ENCODE results near the gene PDE8A.

The PDE8A gene

GRCh38 chr15:85031944-85032558 lies 50.4 kb downstream of the PDE8A start:
- DNase-seq (ENCODE audit: low read depth in 2 of 2), result no peak

GRCh38 chr15:85033148-85033547 lies 51.5 kb downstream of the PDE8A start:
- DNase-seq (ENCODE audit: low read depth in 2 of 2), result no peak

- no peak for DNase-seq (ENCODE audit: low read depth in 2 of 2)
Observed at GRCh38 chr15:85034276-85034675, 52.6 kb downstream of the PDE8A start.

- DNase-seq (ENCODE audit: low read depth in 2 of 2), result no peak
Observed at GRCh38 chr15:85035980-85036379, 54.3 kb downstream of the PDE8A start.

GRCh38 chr15:85036716-85037115 lies 55.1 kb downstream of the PDE8A start:
- no peak for DNase-seq (ENCODE audit: low read depth in 2 of 2)

GRCh38 chr15:85037641-85038040 lies 56.0 kb downstream of the PDE8A start:
- no peak for DNase-seq (ENCODE audit: low read depth in 2 of 2)

- DNase-seq (ENCODE audit: low read depth in 2 of 2), result no peak
Observed at GRCh38 chr15:85041230-85041629, 59.6 kb downstream of the PDE8A start.

- DNase-seq (ENCODE audit: low read depth in 2 of 2), result peak in 1 of 2 donors; percentile 13
Observed at GRCh38 chr15:85044251-85044853, 62.7 kb downstream of the PDE8A start.

- DNase-seq (ENCODE audit: low read depth in 2 of 2), result no peak
Observed at GRCh38 chr15:85044894-85045293, 63.2 kb downstream of the PDE8A start.

GRCh38 chr15:85045615-85046014 lies 64.0 kb downstream of the PDE8A start:
- DNase-seq (ENCODE audit: low read depth in 2 of 2), result no peak

GRCh38 chr15:85047271-85047948 lies 65.8 kb downstream of the PDE8A start:
- no peak for DNase-seq (ENCODE audit: low read depth in 2 of 2)

- DNase-seq (ENCODE audit: low read depth in 2 of 2), result no peak
Observed at GRCh38 chr15:85048430-85048829, 66.8 kb downstream of the PDE8A start.

- DNase-seq (ENCODE audit: low read depth in 2 of 2), result no peak
Observed at GRCh38 chr15:85049805-85050204, 68.1 kb downstream of the PDE8A start.

- no peak for DNase-seq (ENCODE audit: low read depth in 2 of 2)
Observed at GRCh38 chr15:85059734-85060133, 78.1 kb downstream of the PDE8A start.

GRCh38 chr15:85062560-85062959 lies 80.9 kb downstream of the PDE8A start:
- DNase-seq (ENCODE audit: low read depth in 2 of 2), result no peak

- DNase-seq (ENCODE audit: low read depth in 2 of 2), result no peak
Observed at GRCh38 chr15:85063088-85063487, 81.4 kb downstream of the PDE8A start.

- DNase-seq (ENCODE audit: low read depth in 2 of 2), result no peak
Observed at GRCh38 chr15:85063522-85064079, 81.9 kb downstream of the PDE8A start.

GRCh38 chr15:85064710-85065109 lies 83.1 kb downstream of the PDE8A start:
- DNase-seq (ENCODE audit: low read depth in 2 of 2), result no peak

GRCh38 chr15:85071061-85071460 lies 89.4 kb downstream of the PDE8A start:
- no peak for DNase-seq (ENCODE audit: low read depth in 2 of 2)

- no peak for DNase-seq (ENCODE audit: low read depth in 2 of 2)
Observed at GRCh38 chr15:85071504-85071903, 89.8 kb downstream of the PDE8A start.

GRCh38 chr15:85072917-85073316 lies 91.3 kb downstream of the PDE8A start:
- DNase-seq (ENCODE audit: low read depth in 2 of 2), result no peak

GRCh38 chr15:85073556-85074194 lies 92.0 kb downstream of the PDE8A start:
- DNase-seq (ENCODE audit: low read depth in 2 of 2), result no peak

Measured in stimulated activated CD8-positive, alpha-beta memory T cell treated with anti-CD3 and anti-CD28 coated beads, Interleukin-7, amount 100 ng/mL, for 1 hour (primary cell).